GM12874 (cell line): ENCODE data around the gene DLX5.

Source experiments
- TF ChIP-seq, protein P1 (sequence below): IDR thresholded peaks from 2 replicates; pipeline ENCODE4 v1.5.1; 2011; ENCODE audit warnings: low read depth, mild to moderate bottlenecking, control low read depth, low read length, moderate library complexity; ENCODE audit not compliant: insufficient read depth

The DLX5 gene

DNA sequence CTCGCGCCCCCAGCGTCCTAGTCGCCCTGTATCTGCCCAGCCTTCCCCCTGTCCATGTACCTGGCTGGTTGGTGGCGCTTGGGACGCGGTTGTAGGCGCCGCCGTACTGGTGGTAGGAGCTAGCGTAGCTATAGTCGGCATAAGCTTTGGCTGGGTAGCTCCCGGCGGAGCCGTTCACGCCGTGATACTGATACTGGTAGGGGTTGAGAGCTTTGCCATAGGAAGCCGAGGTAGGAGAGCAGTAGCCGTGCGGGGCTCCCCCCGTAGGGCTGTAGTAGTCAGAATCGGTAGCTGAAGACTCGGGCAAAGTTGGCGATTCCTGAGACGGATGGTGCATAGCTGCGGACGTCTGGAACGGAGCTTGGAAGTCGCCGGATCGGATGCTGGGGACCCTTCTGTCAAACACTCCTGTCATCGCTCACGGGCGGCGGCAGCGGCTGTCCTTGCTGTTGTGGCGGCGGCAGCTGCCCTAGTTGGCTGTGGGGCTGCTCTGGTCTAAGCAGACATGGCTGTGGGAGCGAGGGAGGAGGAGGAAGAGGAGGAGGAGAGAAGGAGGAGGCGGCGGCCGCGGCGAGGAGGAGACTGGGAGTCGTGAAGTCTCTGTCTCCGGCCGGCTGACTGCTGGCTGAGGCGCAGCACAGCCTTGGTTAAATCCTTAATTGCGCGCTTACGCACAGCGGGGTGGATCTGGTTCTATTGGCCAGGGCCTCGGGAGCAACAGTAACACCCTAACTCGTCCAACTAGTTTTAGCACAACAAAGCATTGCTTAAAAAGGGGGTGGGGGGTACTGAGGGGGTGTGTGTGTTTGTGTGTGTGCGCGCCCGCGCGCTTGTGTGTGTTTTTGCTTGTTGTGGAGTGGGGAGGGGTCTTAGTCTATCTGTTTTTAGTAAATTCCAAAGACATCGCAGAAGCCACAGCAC lies at the start of gene DLX5:
TSS of gene DLX5 (minus strand) at position 623 of the 921 bp plus-strand sequence. CDS start at position 415, 208 bp downstream.
- TF ChIP-seq, protein P1, sequence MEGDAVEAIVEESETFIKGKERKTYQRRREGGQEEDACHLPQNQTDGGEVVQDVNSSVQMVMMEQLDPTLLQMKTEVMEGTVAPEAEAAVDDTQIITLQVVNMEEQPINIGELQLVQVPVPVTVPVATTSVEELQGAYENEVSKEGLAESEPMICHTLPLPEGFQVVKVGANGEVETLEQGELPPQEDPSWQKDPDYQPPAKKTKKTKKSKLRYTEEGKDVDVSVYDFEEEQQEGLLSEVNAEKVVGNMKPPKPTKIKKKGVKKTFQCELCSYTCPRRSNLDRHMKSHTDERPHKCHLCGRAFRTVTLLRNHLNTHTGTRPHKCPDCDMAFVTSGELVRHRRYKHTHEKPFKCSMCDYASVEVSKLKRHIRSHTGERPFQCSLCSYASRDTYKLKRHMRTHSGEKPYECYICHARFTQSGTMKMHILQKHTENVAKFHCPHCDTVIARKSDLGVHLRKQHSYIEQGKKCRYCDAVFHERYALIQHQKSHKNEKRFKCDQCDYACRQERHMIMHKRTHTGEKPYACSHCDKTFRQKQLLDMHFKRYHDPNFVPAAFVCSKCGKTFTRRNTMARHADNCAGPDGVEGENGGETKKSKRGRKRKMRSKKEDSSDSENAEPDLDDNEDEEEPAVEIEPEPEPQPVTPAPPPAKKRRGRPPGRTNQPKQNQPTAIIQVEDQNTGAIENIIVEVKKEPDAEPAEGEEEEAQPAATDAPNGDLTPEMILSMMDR = no peak

GRCh38 chr7:97064972-97065587 lies 40.4 kb upstream of the DLX5 start:
- TF ChIP-seq, protein P1 = peak; percentile 75

DNA sequence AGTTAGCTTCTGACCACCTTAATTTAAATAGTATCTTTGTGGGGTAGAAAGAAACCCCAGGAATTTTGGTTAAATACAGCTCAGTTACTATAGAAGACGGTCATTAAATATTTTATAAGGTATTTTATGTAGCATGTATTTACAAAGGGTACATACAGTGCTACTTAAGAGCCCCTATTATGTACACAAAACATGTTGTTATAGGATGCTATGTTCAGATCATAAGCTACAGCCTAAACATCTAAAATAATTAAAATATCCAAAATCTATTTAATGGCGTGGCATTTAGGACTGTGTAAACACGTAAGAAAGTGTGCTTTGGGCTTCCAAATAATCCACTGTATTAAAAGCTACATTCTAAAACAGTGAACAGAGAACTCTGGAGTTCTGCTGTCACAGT lies 39.4 kb upstream of the DLX5 start:
- TF ChIP-seq, protein P1 = no peak

GRCh38 chr7:97043281-97043680 lies 18.6 kb upstream of the DLX5 start:
- TF ChIP-seq, protein P1 = no peak

- TF ChIP-seq, protein P1 = no peak
Observed at GRCh38 chr7:97039374-97040065, 14.9 kb upstream of the DLX5 start.

DNA sequence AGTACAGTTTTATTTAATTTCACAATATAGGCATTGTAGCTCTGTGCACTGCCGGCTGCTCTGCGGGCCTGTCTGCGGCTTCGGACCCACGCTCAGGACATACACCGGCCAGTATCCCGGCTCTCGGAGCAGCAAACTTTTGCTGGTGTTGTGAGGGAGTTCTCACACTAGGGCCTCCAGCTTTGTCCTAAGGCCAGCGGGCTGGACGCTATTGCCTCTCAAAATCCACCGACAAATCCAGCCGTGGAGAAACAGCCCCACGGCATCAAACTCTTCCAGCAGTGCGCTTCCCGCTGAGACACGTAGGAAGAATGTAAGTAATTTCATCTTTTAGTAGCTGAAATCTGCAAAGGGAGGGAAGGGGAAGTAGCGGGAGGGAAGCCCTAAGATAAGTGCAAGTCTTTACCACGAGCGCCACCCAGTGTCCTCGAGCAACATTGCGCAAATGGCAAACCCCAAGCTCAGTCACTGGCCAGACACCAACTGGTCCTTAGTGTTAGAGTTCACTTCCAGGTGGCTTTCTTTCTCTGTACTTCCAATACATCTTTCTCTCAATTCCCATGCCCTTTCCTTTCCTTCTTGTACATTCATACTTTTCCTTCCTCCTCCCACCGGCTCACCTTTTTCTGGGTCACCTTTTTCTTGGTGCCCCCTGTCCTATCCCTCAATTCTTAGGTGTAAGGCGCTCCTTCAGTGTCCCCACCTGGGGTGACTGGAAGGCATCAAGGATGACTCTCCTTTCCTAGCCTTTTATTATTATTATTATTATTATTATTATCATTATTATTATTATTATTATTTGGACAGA lies 3.0 kb upstream of the DLX5 start:
- TF ChIP-seq, protein P1 = peak; percentile 90
